HEK293 (cell line): ENCODE results near the gene GALT.
A peak's percentile ranks its signal among the peaks of the same experiment; 100 is the strongest.

Source experiments
- EGR2 ChIP-seq: fragments of 450-650 bp; formaldehyde crosslinking; IDR thresholded peaks from 2 replicates; pipeline ENCODE4 v1.5.1; 2016; ENCODE audit warnings: low read depth, missing biosample characterization, missing genetic modification characterization
- IKZF3 ChIP-seq: fragments of 450-650 bp; IDR thresholded peaks from 2 replicates; pipeline ENCODE4 v1.5.0; 2018; ENCODE audit warnings: missing biosample characterization, mild to moderate bottlenecking, missing genetic modification characterization, moderate library complexity
- KLF7 ChIP-seq: fragments of 450-650 bp; formaldehyde crosslinking; IDR thresholded peaks from 2 replicates; pipeline ENCODE4 v1.5.1; 2016; ENCODE audit warnings: missing biosample characterization, missing genetic modification characterization, borderline replicate concordance
- MZF1 ChIP-seq: fragments of 450-650 bp; formaldehyde crosslinking; IDR thresholded peaks from 2 replicates; pipeline ENCODE4 v1.5.1; 2017; ENCODE audit warnings: missing biosample characterization, missing genetic modification characterization, borderline replicate concordance
- OSR2 ChIP-seq: fragments of 450-650 bp; formaldehyde crosslinking; IDR thresholded peaks from 2 replicates; pipeline ENCODE4 v1.5.1; 2016; ENCODE audit warnings: missing biosample characterization, missing genetic modification characterization
- OVOL3 ChIP-seq: fragments of 450-650 bp; formaldehyde crosslinking; IDR thresholded peaks from 2 replicates; pipeline ENCODE4 v1.5.1; 2016; ENCODE audit warnings: missing biosample characterization, missing genetic modification characterization
- RBAK ChIP-seq: fragments of 450-650 bp; formaldehyde crosslinking; IDR thresholded peaks from 2 replicates; pipeline ENCODE4 v1.5.1; 2016; ENCODE audit warnings: missing biosample characterization, missing genetic modification characterization
- TRIM28 ChIP-seq: IDR thresholded peaks from 2 replicates; pipeline ENCODE4 v1.6.1; 2011; ENCODE audit warnings: low read length, control low read depth, borderline replicate concordance
- ZBTB8A ChIP-seq: fragments of 450-650 bp; formaldehyde crosslinking; IDR thresholded peaks from 2 replicates; pipeline ENCODE4 v1.5.1; 2016; ENCODE audit warnings: missing biosample characterization, missing genetic modification characterization
- ZNF10 ChIP-seq: fragments of 450-650 bp; formaldehyde crosslinking; IDR thresholded peaks from 2 replicates; pipeline ENCODE4 v1.5.1; 2017; ENCODE audit warnings: missing biosample characterization, missing genetic modification characterization
- ZNF16 ChIP-seq: fragments of 450-650 bp; formaldehyde crosslinking; IDR thresholded peaks from 2 replicates; pipeline ENCODE4 v1.5.1; 2016; ENCODE audit warnings: low read depth, missing biosample characterization, missing genetic modification characterization
- ZNF19 ChIP-seq: fragments of 450-650 bp; formaldehyde crosslinking; IDR thresholded peaks from 2 replicates; pipeline ENCODE4; 2016; ENCODE audit warnings: missing biosample characterization, missing genetic modification characterization, low read depth
- ZNF202 ChIP-seq: fragments of 450-650 bp; formaldehyde crosslinking; IDR thresholded peaks from 2 replicates; pipeline ENCODE4 v1.5.1; 2016; ENCODE audit warnings: missing biosample characterization, missing genetic modification characterization, borderline replicate concordance
- ZNF223 ChIP-seq: fragments of 450-650 bp; formaldehyde crosslinking; IDR thresholded peaks from 2 replicates; pipeline ENCODE4 v1.5.1; 2016; ENCODE audit warnings: missing biosample characterization, missing genetic modification characterization
- ZNF274 ChIP-seq, 2 experiments: fragments of 200-500 bp in 1 of 2; fragments of 450-650 bp in 1 of 2; sonication (Bioruptor generic) in 1 of 2; formaldehyde crosslinking in 1 of 2; IDR thresholded peaks; 2 replicates each; pipeline versions ENCODE4 v1.5.1 to v1.6.1; 2014 to 2016; ENCODE audit warnings: borderline replicate concordance in 1 of 2, inconsistent platforms in 1 of 2, low read length in 1 of 2, missing biosample characterization in 1 of 2, missing genetic modification characterization in 1 of 2
- ZNF292 ChIP-seq: fragments of 450-650 bp; formaldehyde crosslinking; IDR thresholded peaks from 2 replicates; pipeline ENCODE4 v1.5.1; 2016; ENCODE audit warnings: low read depth, missing biosample characterization, missing genetic modification characterization, borderline replicate concordance
- ZNF324 ChIP-seq: fragments of 450-650 bp; formaldehyde crosslinking; IDR thresholded peaks from 2 replicates; pipeline ENCODE4 v1.5.1; 2016; ENCODE audit warnings: missing biosample characterization, missing genetic modification characterization
- ZNF423 ChIP-seq: fragments of 450-650 bp; formaldehyde crosslinking; IDR thresholded peaks from 2 replicates; pipeline ENCODE4 v1.5.1; 2016; ENCODE audit warnings: missing biosample characterization, missing genetic modification characterization
- ZNF510 ChIP-seq: fragments of 450-650 bp; formaldehyde crosslinking; IDR thresholded peaks from 2 replicates; pipeline ENCODE4 v1.5.1; 2018; ENCODE audit warnings: mild to moderate bottlenecking, missing genetic modification characterization, missing biosample characterization; ENCODE audit not compliant: insufficient replicate concordance
- ZNF600 ChIP-seq: fragments of 450-650 bp; formaldehyde crosslinking; IDR thresholded peaks from 2 replicates; pipeline ENCODE4 v1.5.1; 2016; ENCODE audit warnings: missing biosample characterization, missing genetic modification characterization
- ZNF664 ChIP-seq: fragments of 450-650 bp; formaldehyde crosslinking; IDR thresholded peaks from 2 replicates; pipeline ENCODE4 v1.5.1; 2016; ENCODE audit warnings: missing biosample characterization, missing genetic modification characterization
- ZNF677 ChIP-seq: fragments of 450-650 bp; IDR thresholded peaks from 2 replicates; pipeline ENCODE4 v1.5.0; 2018; ENCODE audit warnings: missing biosample characterization, mild to moderate bottlenecking, missing genetic modification characterization, moderate library complexity
- ZNF76 ChIP-seq: fragments of 450-650 bp; formaldehyde crosslinking; IDR thresholded peaks from 2 replicates; pipeline ENCODE4; 2016; ENCODE audit warnings: low read depth, missing biosample characterization, missing genetic modification characterization, borderline replicate concordance
- ZNF785 ChIP-seq: fragments of 450-650 bp; formaldehyde crosslinking; IDR thresholded peaks from 2 replicates; pipeline ENCODE4 v1.5.1; 2016; ENCODE audit warnings: missing biosample characterization, missing genetic modification characterization
- ZXDB ChIP-seq: fragments of 450-650 bp; formaldehyde crosslinking; IDR thresholded peaks from 2 replicates; pipeline ENCODE4 v1.5.1; 2016; ENCODE audit warnings: missing biosample characterization, missing genetic modification characterization
- TF ChIP-seq, protein P1 (sequence below): fragments of 450-650 bp; formaldehyde crosslinking; conservative IDR thresholded peaks from 2 replicates; pipeline ENCODE4 v1.5.1; 2016; ENCODE audit warnings: low read depth, missing biosample characterization, missing genetic modification characterization
- TF ChIP-seq, protein P2 (sequence below): fragments of 450-650 bp; formaldehyde crosslinking; IDR thresholded peaks from 2 replicates; pipeline ENCODE4 v1.5.1; 2016; ENCODE audit warnings: missing biosample characterization, missing genetic modification characterization
- TF ChIP-seq, protein P3 (sequence below): fragments of 450-650 bp; IDR thresholded peaks from 2 replicates; pipeline ENCODE4 v1.5.1; 2018; ENCODE audit warnings: missing biosample characterization, missing genetic modification characterization
- TF ChIP-seq, protein P4 (sequence below): fragments of 450-650 bp; formaldehyde crosslinking; IDR thresholded peaks from 2 replicates; pipeline ENCODE4 v1.5.1; 2017; ENCODE audit warnings: missing biosample characterization, missing genetic modification characterization

Gene GALT

DNA sequence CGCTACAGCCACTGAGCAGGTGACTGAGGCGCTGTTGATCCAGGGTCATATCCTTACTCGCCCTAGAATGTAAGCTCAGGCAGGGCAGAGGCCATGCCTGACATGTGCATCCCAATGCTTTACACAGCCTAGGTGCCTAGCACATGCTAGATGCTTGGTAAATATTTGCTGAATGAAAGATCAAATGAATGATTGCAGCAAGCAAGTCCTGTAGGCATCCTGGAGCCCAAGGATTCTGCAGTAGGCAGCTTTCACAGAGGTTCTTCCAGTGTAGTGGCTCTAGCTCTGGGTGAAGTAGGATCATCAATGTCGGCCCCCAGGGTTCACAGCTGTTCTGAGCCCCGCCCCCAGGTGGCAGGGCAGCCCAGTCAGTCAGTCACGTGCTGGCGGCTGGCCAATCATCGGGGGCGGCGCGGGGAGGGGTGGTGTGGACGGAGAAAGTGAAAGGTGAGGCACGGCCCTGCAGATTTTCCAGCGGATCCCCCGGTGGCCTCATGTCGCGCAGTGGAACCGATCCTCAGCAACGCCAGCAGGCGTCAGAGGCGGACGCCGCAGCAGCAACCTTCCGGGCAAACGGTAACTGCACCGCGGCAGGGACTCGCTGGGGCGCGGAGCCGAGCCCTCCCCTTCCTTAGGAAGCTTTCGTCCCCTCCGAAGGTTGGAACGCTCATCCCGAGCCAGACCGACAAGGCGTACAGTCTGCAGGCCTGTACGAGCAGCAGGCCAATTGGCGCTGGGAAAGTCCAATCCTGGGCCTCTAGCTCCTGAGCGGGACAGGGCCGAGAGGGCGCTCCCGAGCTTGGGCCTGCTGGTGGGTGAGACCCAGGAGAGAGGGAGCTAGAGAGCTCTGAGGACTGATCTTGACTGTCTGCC, at the start of gene GALT (continued):
- TF ChIP-seq OVOL3 (tag by site-specific recombination) (no peak), ZNF202 (tag by site-specific recombination) (no peak), ZNF19 (tag by site-specific recombination) (no peak), ZNF600 (peak; percentile 96), ZBTB8A (tag by site-specific recombination) (peak; percentile 36), KLF7 (no peak), ZNF292 (tag by site-specific recombination) (no peak), ZNF664 (tag by site-specific recombination) (no peak), TRIM28 (peak; percentile 38; the same call in 1 of the 2 replicates), ZNF274 (IDR thresholded peaks at IDR 0.05; ENCODE audit: low read length) (no peak), ZNF274 (tag by site-specific recombination; IDR thresholded peaks at IDR 0.05; ENCODE audit: borderline replicate concordance) (no peak), RBAK (no peak), ZNF223 (tag by site-specific recombination) (no peak), IKZF3 (0 out of 2 replicates have a peak, but pooled peaks have one; percentile 30), ZXDB (tag by site-specific recombination) (peak; percentile 73), ZNF16 (tag by site-specific recombination) (no peak), MZF1 (peak; percentile 63; the same call in 1 of the 2 replicates), ZNF510 (tag by site-specific recombination) (no peak), OSR2 (tag by site-specific recombination) (no peak), ZNF10 (tag by site-specific recombination) (no peak), ZNF324 (tag by site-specific recombination) (no peak; the same call in 1 of the 2 replicates), ZNF785 (tag by site-specific recombination) (no peak), EGR2 (no peak), ZNF423 (no peak), ZNF76 (tag by site-specific recombination) (peak; percentile 46; the same call in 1 of the 2 replicates), ZNF677 (no peak)
- TF ChIP-seq, protein P1, sequence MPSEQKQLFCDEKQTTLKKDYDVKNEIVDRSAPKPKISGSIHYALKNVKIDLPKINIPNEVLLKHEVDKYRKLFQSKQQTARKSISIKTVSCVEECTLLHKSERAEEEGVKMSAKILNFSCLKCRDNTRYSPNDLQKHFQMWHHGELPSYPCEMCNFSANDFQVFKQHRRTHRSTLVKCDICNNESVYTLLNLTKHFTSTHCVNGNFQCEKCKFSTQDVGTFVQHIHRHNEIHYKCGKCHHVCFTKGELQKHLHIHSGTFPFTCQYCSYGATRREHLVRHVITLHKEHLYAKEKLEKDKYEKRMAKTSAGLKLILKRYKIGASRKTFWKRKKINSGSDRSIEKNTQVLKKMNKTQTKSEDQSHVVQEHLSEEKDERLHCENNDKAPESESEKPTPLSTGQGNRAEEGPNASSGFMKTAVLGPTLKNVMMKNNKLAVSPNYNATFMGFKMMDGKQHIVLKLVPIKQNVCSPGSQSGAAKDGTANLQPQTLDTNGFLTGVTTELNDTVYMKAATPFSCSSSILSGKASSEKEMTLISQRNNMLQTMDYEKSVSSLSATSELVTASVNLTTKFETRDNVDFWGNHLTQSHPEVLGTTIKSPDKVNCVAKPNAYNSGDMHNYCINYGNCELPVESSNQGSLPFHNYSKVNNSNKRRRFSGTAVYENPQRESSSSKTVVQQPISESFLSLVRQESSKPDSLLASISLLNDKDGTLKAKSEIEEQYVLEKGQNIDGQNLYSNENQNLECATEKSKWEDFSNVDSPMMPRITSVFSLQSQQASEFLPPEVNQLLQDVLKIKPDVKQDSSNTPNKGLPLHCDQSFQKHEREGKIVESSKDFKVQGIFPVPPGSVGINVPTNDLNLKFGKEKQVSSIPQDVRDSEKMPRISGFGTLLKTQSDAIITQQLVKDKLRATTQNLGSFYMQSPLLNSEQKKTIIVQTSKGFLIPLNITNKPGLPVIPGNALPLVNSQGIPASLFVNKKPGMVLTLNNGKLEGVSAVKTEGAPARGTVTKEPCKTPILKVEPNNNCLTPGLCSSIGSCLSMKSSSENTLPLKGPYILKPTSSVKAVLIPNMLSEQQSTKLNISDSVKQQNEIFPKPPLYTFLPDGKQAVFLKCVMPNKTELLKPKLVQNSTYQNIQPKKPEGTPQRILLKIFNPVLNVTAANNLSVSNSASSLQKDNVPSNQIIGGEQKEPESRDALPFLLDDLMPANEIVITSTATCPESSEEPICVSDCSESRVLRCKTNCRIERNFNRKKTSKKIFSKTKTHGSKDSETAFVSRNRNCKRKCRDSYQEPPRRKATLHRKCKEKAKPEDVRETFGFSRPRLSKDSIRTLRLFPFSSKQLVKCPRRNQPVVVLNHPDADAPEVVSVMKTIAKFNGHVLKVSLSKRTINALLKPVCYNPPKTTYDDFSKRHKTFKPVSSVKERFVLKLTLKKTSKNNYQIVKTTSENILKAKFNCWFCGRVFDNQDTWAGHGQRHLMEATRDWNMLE (tag by site-specific recombination) = no peak
- TF ChIP-seq, protein P2, sequence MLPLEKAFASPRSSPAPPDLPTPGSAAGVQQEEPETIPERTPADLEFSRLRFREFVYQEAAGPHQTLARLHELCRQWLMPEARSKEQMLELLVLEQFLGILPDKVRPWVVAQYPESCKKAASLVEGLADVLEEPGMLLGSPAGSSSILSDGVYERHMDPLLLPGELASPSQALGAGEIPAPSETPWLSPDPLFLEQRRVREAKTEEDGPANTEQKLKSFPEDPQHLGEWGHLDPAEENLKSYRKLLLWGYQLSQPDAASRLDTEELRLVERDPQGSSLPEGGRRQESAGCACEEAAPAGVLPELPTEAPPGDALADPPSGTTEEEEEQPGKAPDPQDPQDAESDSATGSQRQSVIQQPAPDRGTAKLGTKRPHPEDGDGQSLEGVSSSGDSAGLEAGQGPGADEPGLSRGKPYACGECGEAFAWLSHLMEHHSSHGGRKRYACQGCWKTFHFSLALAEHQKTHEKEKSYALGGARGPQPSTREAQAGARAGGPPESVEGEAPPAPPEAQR = no peak
- TF ChIP-seq, protein P3, sequence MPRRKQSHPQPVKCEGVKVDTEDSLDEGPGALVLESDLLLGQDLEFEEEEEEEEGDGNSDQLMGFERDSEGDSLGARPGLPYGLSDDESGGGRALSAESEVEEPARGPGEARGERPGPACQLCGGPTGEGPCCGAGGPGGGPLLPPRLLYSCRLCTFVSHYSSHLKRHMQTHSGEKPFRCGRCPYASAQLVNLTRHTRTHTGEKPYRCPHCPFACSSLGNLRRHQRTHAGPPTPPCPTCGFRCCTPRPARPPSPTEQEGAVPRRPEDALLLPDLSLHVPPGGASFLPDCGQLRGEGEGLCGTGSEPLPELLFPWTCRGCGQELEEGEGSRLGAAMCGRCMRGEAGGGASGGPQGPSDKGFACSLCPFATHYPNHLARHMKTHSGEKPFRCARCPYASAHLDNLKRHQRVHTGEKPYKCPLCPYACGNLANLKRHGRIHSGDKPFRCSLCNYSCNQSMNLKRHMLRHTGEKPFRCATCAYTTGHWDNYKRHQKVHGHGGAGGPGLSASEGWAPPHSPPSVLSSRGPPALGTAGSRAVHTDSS = no peak
- TF ChIP-seq, protein P4, sequence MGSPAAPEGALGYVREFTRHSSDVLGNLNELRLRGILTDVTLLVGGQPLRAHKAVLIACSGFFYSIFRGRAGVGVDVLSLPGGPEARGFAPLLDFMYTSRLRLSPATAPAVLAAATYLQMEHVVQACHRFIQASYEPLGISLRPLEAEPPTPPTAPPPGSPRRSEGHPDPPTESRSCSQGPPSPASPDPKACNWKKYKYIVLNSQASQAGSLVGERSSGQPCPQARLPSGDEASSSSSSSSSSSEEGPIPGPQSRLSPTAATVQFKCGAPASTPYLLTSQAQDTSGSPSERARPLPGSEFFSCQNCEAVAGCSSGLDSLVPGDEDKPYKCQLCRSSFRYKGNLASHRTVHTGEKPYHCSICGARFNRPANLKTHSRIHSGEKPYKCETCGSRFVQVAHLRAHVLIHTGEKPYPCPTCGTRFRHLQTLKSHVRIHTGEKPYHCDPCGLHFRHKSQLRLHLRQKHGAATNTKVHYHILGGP (tag by site-specific recombination) = no peak
